Epithelial cell of esophagus (primary cell): ENCODE results near the gene RABEP1.
"Not testable (repeated sequence)": the region's sequence is repeated elsewhere in the genome, so short reads cannot be mapped to it uniquely, and the experiment has no call there.

ENCODE experiments used
- DNase-seq: peaks from one replicate; pipeline ENCODE4 v3.0.0; 2010; ENCODE audit warnings: low read depth
- H3K4me3 ChIP-seq: 2 replicates; pipeline ENCODE4 v1.5.1; 2011; ENCODE audit warnings: mild to moderate bottlenecking, low read length, control low read depth
- TF ChIP-seq, protein P1 (sequence below): IDR thresholded peaks from 2 replicates; pipeline ENCODE4 v1.5.1; 2011; ENCODE audit warnings: low read depth, mild to moderate bottlenecking, low read length, control low read depth, inconsistent platforms; ENCODE audit not compliant: insufficient read depth; ENCODE audit errors: missing control alignments

The RABEP1 gene

DNA sequence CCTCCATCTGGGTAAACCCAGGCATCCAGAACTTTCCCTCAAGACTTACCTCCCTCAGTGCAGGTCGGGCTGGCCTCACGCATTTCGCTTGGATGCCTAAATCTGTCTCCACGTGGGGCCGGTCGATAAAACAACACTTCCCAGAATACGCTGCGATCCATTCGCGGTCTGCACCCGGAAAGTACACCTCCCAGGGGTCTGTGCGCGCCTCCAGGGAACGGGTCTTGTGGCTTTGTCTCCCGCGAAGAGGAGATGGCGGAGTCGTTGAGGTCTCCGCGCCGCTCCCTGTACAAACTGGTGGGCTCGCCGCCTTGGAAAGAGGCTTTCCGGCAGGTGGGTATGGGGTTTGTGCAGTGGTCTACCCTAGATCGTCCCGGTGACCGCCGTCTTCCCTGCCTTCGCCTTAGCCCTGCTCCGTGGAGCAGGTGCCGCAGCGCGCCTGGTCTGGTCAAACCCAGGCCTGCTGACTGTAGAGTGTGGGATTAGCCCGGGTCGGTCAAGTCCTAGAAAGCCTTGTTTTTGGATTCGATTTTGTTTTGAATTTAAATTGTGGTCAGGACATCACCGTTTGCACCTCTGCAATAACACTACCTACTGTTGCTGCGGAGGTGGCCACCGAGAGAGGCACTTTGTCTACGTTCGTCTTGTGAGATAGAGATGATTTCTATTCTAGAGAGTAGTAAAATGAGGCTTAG lies 138.0 kb downstream of the RABEP1 start, which contains the start of gene RPAIN:
Gene RPAIN (plus strand): TSS at position 224 of the 695 bp plus-strand sequence. CDS start 29 bp downstream, at position 253.
- H3K4me3 ChIP-seq: peak within 1 kb of the TSS; percentile 91
- TF ChIP-seq, protein P1, sequence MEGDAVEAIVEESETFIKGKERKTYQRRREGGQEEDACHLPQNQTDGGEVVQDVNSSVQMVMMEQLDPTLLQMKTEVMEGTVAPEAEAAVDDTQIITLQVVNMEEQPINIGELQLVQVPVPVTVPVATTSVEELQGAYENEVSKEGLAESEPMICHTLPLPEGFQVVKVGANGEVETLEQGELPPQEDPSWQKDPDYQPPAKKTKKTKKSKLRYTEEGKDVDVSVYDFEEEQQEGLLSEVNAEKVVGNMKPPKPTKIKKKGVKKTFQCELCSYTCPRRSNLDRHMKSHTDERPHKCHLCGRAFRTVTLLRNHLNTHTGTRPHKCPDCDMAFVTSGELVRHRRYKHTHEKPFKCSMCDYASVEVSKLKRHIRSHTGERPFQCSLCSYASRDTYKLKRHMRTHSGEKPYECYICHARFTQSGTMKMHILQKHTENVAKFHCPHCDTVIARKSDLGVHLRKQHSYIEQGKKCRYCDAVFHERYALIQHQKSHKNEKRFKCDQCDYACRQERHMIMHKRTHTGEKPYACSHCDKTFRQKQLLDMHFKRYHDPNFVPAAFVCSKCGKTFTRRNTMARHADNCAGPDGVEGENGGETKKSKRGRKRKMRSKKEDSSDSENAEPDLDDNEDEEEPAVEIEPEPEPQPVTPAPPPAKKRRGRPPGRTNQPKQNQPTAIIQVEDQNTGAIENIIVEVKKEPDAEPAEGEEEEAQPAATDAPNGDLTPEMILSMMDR: no peak
- DNase-seq: peak; percentile 9

DNA sequence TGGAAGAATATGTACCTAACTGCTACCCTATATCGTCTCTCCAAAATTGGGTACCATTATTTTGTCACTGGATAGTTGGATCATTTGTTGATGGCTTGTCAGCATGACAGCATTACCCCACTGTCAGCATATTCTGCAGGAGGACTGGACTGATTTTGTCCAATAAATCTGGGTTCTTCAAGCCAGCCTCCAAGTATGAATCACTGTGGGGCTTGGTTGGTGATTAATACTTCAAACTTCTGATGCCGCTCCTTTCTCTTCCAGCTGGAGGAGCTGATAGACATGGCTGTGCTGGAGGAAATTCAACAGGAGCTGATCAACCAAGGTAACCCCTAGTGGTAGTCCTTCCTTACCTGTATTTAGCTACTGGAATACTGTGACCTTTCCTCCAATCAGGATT lies 140.4 kb downstream of the RABEP1 start:
- H3K4me3 ChIP-seq: no peak overlapping the region
- DNase-seq: peak; percentile 92
- TF ChIP-seq, protein P1: peak; percentile 38

DNA sequence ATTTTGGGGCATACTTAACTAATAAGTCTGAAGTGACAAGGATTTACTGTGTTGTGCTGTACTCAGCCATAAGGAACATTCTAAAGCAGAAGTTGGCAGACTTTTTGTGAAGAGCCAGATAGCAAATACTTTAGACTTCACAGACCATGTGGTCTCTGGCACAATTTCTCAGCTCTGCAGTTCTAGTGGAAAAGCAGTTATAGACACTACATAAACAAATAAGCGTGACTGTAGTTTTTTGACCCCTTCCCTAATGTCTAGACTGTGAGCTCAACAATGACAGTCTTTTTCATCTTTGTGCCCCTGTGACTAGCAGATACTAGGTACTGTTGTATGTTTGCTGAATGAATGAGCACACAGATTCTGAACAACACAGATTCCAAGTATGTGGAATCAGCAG lies 142.8 kb downstream of the RABEP1 start:
- TF ChIP-seq, protein P1: no peak
- DNase-seq: no peak
- no peak overlapping the region for H3K4me3 ChIP-seq

DNA sequence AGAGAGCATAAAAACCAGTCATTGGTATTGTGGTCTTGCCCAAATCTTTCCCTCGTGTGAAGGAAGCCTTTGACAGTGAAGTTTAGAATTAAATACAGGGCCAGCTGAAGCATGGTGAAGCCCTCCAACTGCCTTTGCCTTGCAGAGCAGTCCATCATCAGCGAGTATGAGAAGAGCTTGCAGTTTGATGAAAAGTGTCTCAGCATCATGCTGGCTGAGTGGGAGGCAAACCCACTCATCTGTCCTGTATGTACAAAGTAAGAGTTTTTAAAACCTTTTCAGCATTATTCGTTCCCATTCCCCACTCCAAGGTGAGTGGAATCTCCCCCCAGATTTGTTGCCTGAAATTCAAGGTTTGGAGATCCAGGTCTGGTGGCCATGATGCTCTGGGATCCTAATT lies 143.7 kb downstream of the RABEP1 start:
- H3K4me3 ChIP-seq: no peak overlapping the region
- TF ChIP-seq, protein P1: no peak
- no peak for DNase-seq

DNA sequence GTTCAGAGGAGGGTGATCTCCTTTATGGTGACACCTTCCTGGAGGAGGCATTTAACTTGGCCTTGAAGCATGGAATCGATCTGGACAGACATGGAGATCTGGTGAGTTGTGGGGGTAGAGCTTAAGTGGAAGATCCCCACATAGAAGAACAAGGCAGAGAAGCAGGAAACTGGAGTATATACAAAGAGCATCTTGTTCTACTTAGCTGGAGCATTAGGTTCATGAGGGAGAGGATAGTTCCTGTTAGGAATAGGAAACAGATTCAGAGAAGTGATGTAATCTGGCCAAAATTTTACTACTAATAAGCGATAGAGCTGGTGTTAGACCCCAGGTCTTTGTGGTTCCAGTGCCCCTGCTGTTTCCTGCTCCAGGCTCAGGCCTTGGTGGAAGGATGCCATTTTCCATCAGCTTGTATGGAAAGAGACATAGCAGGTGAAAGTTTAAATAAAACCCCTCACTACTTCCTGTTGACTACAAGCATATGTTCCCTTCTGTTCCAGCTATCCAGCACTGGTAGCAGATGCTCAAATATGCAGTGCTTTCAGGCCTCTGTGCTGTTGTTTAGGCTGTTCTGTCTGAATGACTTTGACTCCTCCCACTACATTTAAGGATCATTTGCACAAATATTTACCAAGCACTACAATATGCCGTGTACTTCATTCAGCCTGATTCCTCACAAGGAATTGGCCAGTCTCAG lies 147.3 kb downstream of the RABEP1 start:
- no peak for DNase-seq
- H3K4me3 ChIP-seq: no peak overlapping the region
- TF ChIP-seq, protein P1: no peak

DNA sequence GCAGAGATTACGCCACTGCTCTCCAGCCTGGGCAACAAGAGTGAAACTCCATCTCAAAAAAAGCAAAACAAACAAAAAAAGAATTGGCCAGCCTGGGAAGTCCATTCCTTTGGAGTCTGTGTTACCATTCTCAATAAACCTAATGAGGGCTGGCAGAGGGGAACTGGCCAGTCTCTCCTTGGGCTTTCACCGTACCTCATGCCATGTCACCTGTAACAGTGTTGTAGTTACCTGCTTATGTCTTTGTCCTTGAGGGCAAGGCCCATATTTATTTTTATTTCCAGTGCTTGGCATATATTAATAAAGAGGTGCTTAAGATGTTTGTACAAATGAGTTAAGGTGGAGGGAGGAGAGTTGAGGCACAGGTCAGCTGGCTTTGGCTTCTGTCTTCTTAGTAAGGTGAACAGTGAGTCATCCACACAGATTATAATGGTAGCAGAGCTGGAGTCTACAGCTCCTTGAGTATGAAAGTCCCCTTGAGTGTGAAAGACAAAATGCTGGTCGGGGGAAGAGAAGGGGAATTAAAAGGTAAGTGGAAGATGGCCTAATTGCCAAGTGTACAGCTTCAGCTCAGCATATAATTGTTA lies 148.4 kb downstream of the RABEP1 start:
- H3K4me3 ChIP-seq: no peak overlapping the region
- DNase-seq: peak; percentile 38
- TF ChIP-seq, protein P1: no peak

DNA sequence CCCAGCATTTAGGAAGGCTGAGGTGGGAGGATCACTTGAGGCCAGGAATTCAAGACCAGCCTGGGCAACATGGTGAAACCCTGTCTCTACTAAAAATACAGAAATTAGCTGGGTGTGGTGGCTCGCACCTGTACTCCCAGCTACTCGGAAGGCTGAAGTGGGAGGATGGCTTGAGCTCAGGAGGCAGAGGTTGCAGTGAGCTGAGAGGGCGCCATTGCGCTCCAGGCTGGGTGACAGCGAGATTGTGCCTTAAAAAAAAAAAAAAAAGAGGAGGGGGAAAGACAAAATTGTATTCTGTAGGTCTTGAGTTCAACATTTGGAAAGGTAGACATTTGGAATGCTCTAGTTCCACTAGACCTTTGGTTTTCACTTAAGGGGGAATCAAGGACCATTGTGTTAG lies 149.2 kb downstream of the RABEP1 start:
- not testable (repeated sequence) for H3K4me3 ChIP-seq, DNase-seq
